K562 (cell line): ENCODE results near the gene GNB2. TPM values are rescaled to one million over a fixed set of nuclear protein-coding genes. Genes with fewer than 3 reads are reported as not detected.

Experiments
- ARID2 ChIP-seq: fragments of 450-650 bp; IDR thresholded peaks from 2 replicates; pipeline ENCODE4 v1.6.1; 2017; ENCODE audit warnings: antibody characterized with exemption, mild to moderate bottlenecking
- ARID4B ChIP-seq: sonication (generic); formaldehyde crosslinking; IDR thresholded peaks from 2 replicates; pipeline ENCODE4 v1.8.0; 2022; ENCODE audit warnings: mild to moderate bottlenecking, missing genetic modification reagents
- BDP1 ChIP-seq: IDR thresholded peaks from 3 replicates; pipeline ENCODE4 v1.6.1; 2011; ENCODE audit not compliant: insufficient read length, insufficient read depth
- ELF4 ChIP-seq: fragments of 450-650 bp; formaldehyde crosslinking; IDR thresholded peaks from 2 replicates; pipeline ENCODE4 v1.4.0; 2022; ENCODE audit warnings: missing genetic modification characterization
- EWSR1 ChIP-seq: fragments of 450-650 bp; IDR thresholded peaks from 2 replicates; pipeline ENCODE4 v1.6.1; 2018; ENCODE audit warnings: borderline replicate concordance, mild to moderate bottlenecking, low read depth, moderate library complexity; ENCODE audit not compliant: partially characterized antibody
- GTF2F1 ChIP-seq: IDR thresholded peaks from 2 replicates; pipeline ENCODE4 v1.6.1; 2011; ENCODE audit warnings: low read depth, low read length, improper control_type of control experiment
- HNRNPL ChIP-seq: fragments of 200-400 bp; formaldehyde crosslinking; IDR thresholded peaks from 2 replicates; pipeline ENCODE4 v1.6.1; 2017; ENCODE audit warnings: low read depth, mild to moderate bottlenecking, low read length
- HOXB6 ChIP-seq: fragments of 250-450 bp; sonication (Bioruptor Pico); IDR thresholded peaks from 2 replicates; pipeline ENCODE4 v1.5.1; 2022; ENCODE audit warnings: mild to moderate bottlenecking, borderline replicate concordance
- KAT7 ChIP-seq: sonication (generic); formaldehyde crosslinking; IDR thresholded peaks from 2 replicates; pipeline ENCODE4 v1.8.0; 2022; ENCODE audit warnings: missing genetic modification reagents, mild to moderate bottlenecking, borderline replicate concordance
- KAT8 ChIP-seq: fragments of 450-650 bp; IDR thresholded peaks from 2 replicates; pipeline ENCODE4 v1.6.1; 2016; ENCODE audit warnings: low read depth, mild to moderate bottlenecking
- KLF1 ChIP-seq: fragments of 450-650 bp; IDR thresholded peaks from 2 replicates; pipeline ENCODE4 v1.6.1; 2016; ENCODE audit warnings: missing genetic modification characterization, missing compliant biosample characterization
- KLF16 ChIP-seq: IDR thresholded peaks from 2 replicates; pipeline ENCODE4 v1.6.1; 2016; ENCODE audit warnings: antibody characterized with exemption
- MECOM ChIP-seq: fragments of 250-450 bp; sonication (Bioruptor Pico); IDR thresholded peaks from 2 replicates; pipeline ENCODE4 v1.8.0; 2022; ENCODE audit warnings: inconsistent platforms
- MXD1 ChIP-seq: fragments of 250-450 bp; sonication (Bioruptor Pico); IDR thresholded peaks from 2 replicates; pipeline ENCODE4 v1.8.0; 2021; ENCODE audit warnings: borderline replicate concordance, mild to moderate bottlenecking, moderate library complexity; ENCODE audit not compliant: poor library complexity, severe bottlenecking
- NFIX ChIP-seq: fragments of 250-450 bp; sonication (Bioruptor Pico); IDR thresholded peaks from 2 replicates; pipeline ENCODE4 v1.4.0; 2020; ENCODE audit warnings: low read depth, mild to moderate bottlenecking, moderate library complexity
- NFRKB ChIP-seq: fragments of 450-650 bp; IDR thresholded peaks from 2 replicates; pipeline ENCODE4 v1.6.1; 2016; ENCODE audit warnings: low read depth
- NR4A1 ChIP-seq, 2 experiments: fragments of 250-450 bp in 1 of 2; fragments of 450-650 bp in 1 of 2; sonication (Bioruptor Pico) in 1 of 2; IDR thresholded peaks; 2 replicates each; pipeline versions ENCODE4 v1.4.0 to v1.6.1; 2016 to 2020; ENCODE audit warnings: mild to moderate bottlenecking in 2 of 2, missing compliant biosample characterization in 1 of 2, missing genetic modification characterization in 1 of 2, moderate library complexity in 1 of 2
- PHTF2 ChIP-seq: fragments of 250-450 bp; sonication (Bioruptor Pico); IDR thresholded peaks from 2 replicates; pipeline ENCODE4 v1.5.0; 2021; ENCODE audit warnings: mild to moderate bottlenecking
- SIN3A ChIP-seq, 2 experiments: fragments of 150-350 bp in 1 of 2; IDR thresholded peaks; 2 replicates each; pipeline ENCODE4 v1.6.1; 2011 to 2016; ENCODE audit warnings: borderline replicate concordance in 2 of 2, low read depth in 2 of 2, low read length in 2 of 2, mild to moderate bottlenecking in 2 of 2, moderate library complexity in 2 of 2; ENCODE audit not compliant: control insufficient read depth in 1 of 2
- ZNF197 ChIP-seq: fragments of 200-800 bp; sonication (Bioruptor generic); IDR thresholded peaks from 2 replicates; pipeline ENCODE4 v1.6.1; 2016; ENCODE audit warnings: low read depth, missing genetic modification characterization, missing compliant biosample characterization
- ZNF263 ChIP-seq: sonication (generic); formaldehyde crosslinking; IDR thresholded peaks from 2 replicates; pipeline ENCODE4 v1.8.0; 2022; ENCODE audit warnings: mild to moderate bottlenecking, missing genetic modification reagents, borderline replicate concordance
- ZNF707 ChIP-seq: fragments of 250-450 bp; sonication (Bioruptor Pico); conservative IDR thresholded peaks from 2 replicates; pipeline ENCODE4 v1.8.0; 2022; ENCODE audit warnings: inconsistent platforms, mild to moderate bottlenecking, moderate library complexity
- ZNF766 ChIP-seq: fragments of 200-800 bp; sonication (Bioruptor generic); conservative IDR thresholded peaks from 2 replicates; pipeline ENCODE4 v1.6.1; 2016; ENCODE audit warnings: missing genetic modification characterization, missing compliant biosample characterization
- polyA plus RNA-seq, 8 experiments: library from polyadenylated mRNA; depleted of rRNA in 4 of 8; stranded (reverse) in 5 of 8; unstranded in 3 of 8; fragments of >200 nt; fragmentation: Nextera tagmentation in 2 of 8; fragmentation: Illumina TruSeq in 1 of 8; extraction: Ambion mirVana in 2 of 8; extraction: Trizol in 1 of 8; gene quantifications; 2 replicates each; pipeline versions ENCODE4 v1.2.1 to v1.2.3, GENCODE V29; 2011 to 2014; ENCODE audit warnings: inconsistent platforms in 1 of 8, missing spikeins in 1 of 8
- total RNA-seq, 7 experiments: library from RNA; depleted of rRNA in 6 of 7; stranded (reverse); fragments of >200 nt in 6 of 7; fragmentation: Illumina TruSeq in 2 of 7; extraction: Trizol in 2 of 7; gene quantifications; 2 replicates each; pipeline versions ENCODE4 v1.2.1 to v1.2.3, GENCODE V29; 2011 to 2021; ENCODE audit warnings: low replicate concordance in 1 of 7

The GNB2 gene
- total and polyA plus RNA-seq, 9 of the 15 experiments (the other 6 are each of a cell fraction or from before 2014, with no cell fraction given): 0.65 to 320 (median 104) TPM

- TF ChIP-seq ARID4B (CRISPR knock-in tag) (peak; percentile 80), KLF1 (tag) (no peak), BDP1 (no peak), ZNF766 (CRISPR knock-in tag) (no peak), ZNF197 (no peak), SIN3A (IDR thresholded peaks at IDR 0.05; ENCODE audit: borderline replicate concordance in 2 of 2, control insufficient read depth in 1 of 2, low read depth in 2 of 2, low read length in 2 of 2) (peak in 1 of 2 experiments; percentile 21; a peak in 1 of 4 replicates), ZNF263 (no peak), HNRNPL (peak; percentile 38; the same call in 1 of the 2 replicates), ELF4 (CRISPR knock-in tag) (no peak), MXD1 (CRISPR knock-in tag) (no peak), KLF16 (0 out of 2 replicates have a peak, but pooled peaks have one; percentile 32), GTF2F1 (peak; percentile 20; the same call in 1 of the 2 replicates), ARID2 (peak; percentile 48; the same call in 1 of the 2 replicates), EWSR1 (no peak), NR4A1 (CRISPR knock-in tag; IDR thresholded peaks at IDR 0.05) (0 out of 2 replicates have a peak, but pooled peaks have one; percentile 2), NR4A1 (tag; IDR thresholded peaks at IDR 0.05) (no peak), ZNF707 (CRISPR knock-in tag) (no peak), MECOM (CRISPR knock-in tag) (no peak), PHTF2 (CRISPR knock-in tag) (no peak), NFRKB (peak; percentile 16; the same call in 1 of the 2 replicates), KAT7 (CRISPR knock-in tag) (0 out of 2 replicates have a peak, but pooled peaks have one; percentile 17), NFIX (CRISPR knock-in tag) (no peak), HOXB6 (CRISPR knock-in tag) (no peak), KAT8 (no peak)
Observed at GRCh38 chr7:100705753-100706671, 32.5 kb downstream of the GNB2 start, which contains the start of gene POP7 (continued).
